ENCODE results near the gene ZMYM2. TPM values are rescaled to one million over a fixed set of nuclear protein-coding genes. Genes with fewer than 3 reads are reported as not detected.

ZMYM2 gene
- total and polyA plus RNA-seq, 2 of the 13 experiments (the other 11 are each of a cell fraction or from before 2014, with no cell fraction given), result 22.4 to 40.8 TPM

DNA sequence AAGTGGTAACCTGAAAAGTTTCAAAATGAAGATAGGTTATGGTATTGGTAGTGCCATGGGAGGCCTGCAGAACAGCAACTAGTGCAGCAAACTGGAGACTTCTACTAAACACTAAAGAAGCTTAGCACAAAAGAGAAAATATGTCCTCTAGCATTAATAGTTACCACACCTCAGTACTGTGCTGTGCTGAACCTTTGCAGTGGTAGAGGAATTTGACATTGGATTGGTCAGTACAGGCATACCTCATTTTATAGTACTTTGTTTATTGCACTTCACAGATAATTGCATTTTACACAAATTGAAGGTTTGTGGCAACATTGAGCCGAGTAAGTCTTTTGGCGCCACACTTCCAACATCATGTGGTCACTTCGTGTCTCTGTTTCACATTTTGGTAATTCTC lies 40.4 kb downstream of the ZMYM2 start (continued):
- TF ChIP-seq SNAI1 (CRISPR knock-in tag; IDR thresholded peaks at IDR 0.05; ENCODE audit: borderline replicate concordance) (no peak), ZNF567 (CRISPR knock-in tag; IDR thresholded peaks at IDR 0.05; ENCODE audit: borderline replicate concordance) (no peak), SIX1 (CRISPR knock-in tag; IDR thresholded peaks at IDR 0.05; ENCODE audit: borderline replicate concordance) (no peak), GATA4 (IDR thresholded peaks at IDR 0.05; ENCODE audit: borderline replicate concordance, low read depth) (no peak), RFX5 (IDR thresholded peaks at IDR 0.05; ENCODE audit: low read depth, low read length) (no peak), ZNF207 (IDR thresholded peaks at IDR 0.05; ENCODE audit: borderline replicate concordance) (no peak), GTF3A (CRISPR knock-in tag; conservative IDR thresholded peaks at IDR 0.05) (no peak)
- TF ChIP-seq, protein P1, sequence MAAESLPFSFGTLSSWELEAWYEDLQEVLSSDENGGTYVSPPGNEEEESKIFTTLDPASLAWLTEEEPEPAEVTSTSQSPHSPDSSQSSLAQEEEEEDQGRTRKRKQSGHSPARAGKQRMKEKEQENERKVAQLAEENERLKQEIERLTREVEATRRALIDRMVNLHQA (CRISPR knock-in tag; IDR thresholded peaks at IDR 0.05), result no peak

DNA sequence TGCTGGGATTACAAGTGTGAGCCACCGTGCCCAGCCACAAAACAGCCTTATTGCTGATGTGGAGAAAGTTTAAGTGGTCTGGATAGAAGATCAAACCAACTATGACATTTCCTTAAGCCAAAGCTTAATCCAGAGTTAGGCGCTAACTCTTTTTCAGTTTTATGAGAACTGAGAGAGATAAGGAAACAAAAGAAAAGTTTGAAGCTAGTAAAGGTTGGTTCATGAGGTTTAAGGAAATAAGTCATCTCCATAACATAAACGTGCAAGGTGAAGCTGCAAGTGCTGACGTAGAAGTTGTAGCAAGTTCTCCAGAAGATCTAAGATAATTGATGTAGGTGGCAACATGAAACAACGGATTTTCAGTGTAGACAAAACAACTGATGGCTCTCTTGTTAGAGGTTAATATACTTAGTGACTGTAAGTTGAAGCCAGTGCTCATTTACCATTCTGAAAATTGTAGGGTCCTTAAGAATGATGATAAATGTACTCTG lies 41.6 kb downstream of the ZMYM2 start:
- no peaks in the 10 kb centered on the region for H3K4me1 ChIP-seq (ENCODE audit: insufficient read depth, low read length)
- no peak overlapping the region for H3K9ac ChIP-seq (ENCODE audit: insufficient read depth, low read depth, low read length)
- H2AFZ ChIP-seq (ENCODE audit: low read length), result no peak overlapping the region
- H4K20me1 ChIP-seq (ENCODE audit: insufficient read depth, low read length), result no peaks in the 10 kb centered on the region
- no peaks in the 10 kb centered on the region for H3K27me3 ChIP-seq (ENCODE audit: control insufficient read depth in 1 of 2, insufficient read depth in 2 of 2, low read length in 2 of 2)
- no peak overlapping the region for H3K4me3 ChIP-seq (replicated peaks in 1 of 3; ENCODE audit: insufficient read depth in 1 of 3, low read depth in 2 of 3, low read length in 3 of 3)
- H3K27ac ChIP-seq (ENCODE audit: extremely low read length, insufficient read depth, low read length), result no peak overlapping the region
- intact Hi-C loops (cut with micrococcal nuclease; ENCODE audit: unreplicated experiment), result no loop called here
- peaks cover 7% of the 10 kb centered on the region for H3K79me2 ChIP-seq (ENCODE audit: insufficient read depth, low read length)
- BruUV-seq (replicated peaks), result no TSS peak
- H3K4me2 ChIP-seq (ENCODE audit: low read depth, low read length), result no peak overlapping the region
- no peak for DNase-seq (ENCODE audit: low spot score)
- in situ Hi-C loops (cut with HindIII; ENCODE audit: extremely low pct_ligation_motif_present, low pct_unique_long_range_greater_than_20kb), result no loop called here
- H3K36me3 ChIP-seq (replicated peaks in 1 of 2; ENCODE audit: control insufficient read depth in 1 of 2, insufficient read depth in 2 of 2, low read length in 2 of 2), result peaks cover 4 to 43% of the 10 kb centered on the region in 2 experiments
- CTCF ChIA-PET (ENCODE audit: low intra/inter-chr PET ratio, low total read pairs), result no interaction called here
- no peak for FAIRE-seq
- no peak for ATAC-seq
- no peaks in the 10 kb centered on the region for H3K9me3 ChIP-seq (ENCODE audit: low read length)
- POLR2A ChIA-PET, result no interaction called here
- WGBS (ENCODE audit: low lambda C conversion rate), result 93% methylated on average over 5 of the region's 5 CpGs
- TF ChIP-seq ZNF224 (CRISPR knock-in tag; IDR thresholded peaks at IDR 0.05) (no peak), ZNF563 (CRISPR knock-in tag; IDR thresholded peaks at IDR 0.05) (no peak), SMC3 (IDR thresholded peaks at IDR 0.05; ENCODE audit: low read length) (no peak), ZNF619 (CRISPR knock-in tag; IDR thresholded peaks at IDR 0.05) (no peak), HNRNPLL (IDR thresholded peaks at IDR 0.05; ENCODE audit: low read depth, low read length, poor library complexity, severe bottlenecking) (no peak), ZFP37 (CRISPR knock-in tag; IDR thresholded peaks at IDR 0.05; ENCODE audit: borderline replicate concordance) (no peak), SOX6 (IDR thresholded peaks at IDR 0.05) (no peak), SOX6 (CRISPR knock-in tag; IDR thresholded peaks at IDR 0.05) (no peak), PCBP1 (IDR thresholded peaks at IDR 0.05; ENCODE audit: borderline replicate concordance, low read depth, low read length) (no peak), ZNF780A (CRISPR knock-in tag; IDR thresholded peaks at IDR 0.05) (no peak)
- TF ChIP-seq, protein P2, sequence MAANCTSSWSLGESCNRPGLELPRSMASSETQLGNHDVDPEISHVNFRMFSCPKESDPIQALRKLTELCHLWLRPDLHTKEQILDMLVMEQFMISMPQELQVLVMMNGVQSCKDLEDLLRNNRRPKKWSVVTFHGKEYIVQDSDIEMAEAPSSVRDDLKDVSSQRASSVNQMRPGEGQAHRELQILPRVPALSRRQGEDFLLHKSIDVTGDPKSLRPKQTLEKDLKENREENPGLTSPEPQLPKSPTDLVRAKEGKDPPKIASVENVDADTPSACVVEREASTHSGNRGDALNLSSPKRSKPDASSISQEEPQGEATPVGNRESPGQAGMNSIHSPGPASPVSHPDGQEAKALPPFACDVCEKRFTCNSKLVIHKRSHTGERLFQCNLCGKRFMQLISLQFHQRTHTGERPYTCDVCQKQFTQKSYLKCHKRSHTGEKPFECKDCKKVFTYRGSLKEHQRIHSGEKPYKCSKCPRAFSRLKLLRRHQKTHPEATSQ (CRISPR knock-in tag; IDR thresholded peaks at IDR 0.05; ENCODE audit: borderline replicate concordance), result no peak
- TF ChIP-seq, protein P3, sequence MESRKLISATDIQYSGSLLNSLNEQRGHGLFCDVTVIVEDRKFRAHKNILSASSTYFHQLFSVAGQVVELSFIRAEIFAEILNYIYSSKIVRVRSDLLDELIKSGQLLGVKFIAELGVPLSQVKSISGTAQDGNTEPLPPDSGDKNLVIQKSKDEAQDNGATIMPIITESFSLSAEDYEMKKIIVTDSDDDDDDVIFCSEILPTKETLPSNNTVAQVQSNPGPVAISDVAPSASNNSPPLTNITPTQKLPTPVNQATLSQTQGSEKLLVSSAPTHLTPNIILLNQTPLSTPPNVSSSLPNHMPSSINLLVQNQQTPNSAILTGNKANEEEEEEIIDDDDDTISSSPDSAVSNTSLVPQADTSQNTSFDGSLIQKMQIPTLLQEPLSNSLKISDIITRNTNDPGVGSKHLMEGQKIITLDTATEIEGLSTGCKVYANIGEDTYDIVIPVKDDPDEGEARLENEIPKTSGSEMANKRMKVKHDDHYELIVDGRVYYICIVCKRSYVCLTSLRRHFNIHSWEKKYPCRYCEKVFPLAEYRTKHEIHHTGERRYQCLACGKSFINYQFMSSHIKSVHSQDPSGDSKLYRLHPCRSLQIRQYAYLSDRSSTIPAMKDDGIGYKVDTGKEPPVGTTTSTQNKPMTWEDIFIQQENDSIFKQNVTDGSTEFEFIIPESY (CRISPR knock-in tag; IDR thresholded peaks at IDR 0.05), result no peak
- TF ChIP-seq, protein P4, sequence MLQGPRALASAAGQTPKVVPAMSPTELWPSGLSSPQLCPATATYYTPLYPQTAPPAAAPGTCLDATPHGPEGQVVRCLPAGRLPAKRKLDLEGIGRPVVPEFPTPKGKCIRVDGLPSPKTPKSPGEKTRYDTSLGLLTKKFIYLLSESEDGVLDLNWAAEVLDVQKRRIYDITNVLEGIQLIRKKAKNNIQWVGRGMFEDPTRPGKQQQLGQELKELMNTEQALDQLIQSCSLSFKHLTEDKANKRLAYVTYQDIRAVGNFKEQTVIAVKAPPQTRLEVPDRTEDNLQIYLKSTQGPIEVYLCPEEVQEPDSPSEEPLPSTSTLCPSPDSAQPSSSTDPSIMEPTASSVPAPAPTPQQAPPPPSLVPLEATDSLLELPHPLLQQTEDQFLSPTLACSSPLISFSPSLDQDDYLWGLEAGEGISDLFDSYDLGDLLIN (CRISPR knock-in tag; IDR thresholded peaks at IDR 0.05; ENCODE audit: borderline replicate concordance), result no peak
